Immature natural killer cell (primary cell): ENCODE results near the gene GALNT10. TPM values are rescaled to one million over a fixed set of nuclear protein-coding genes. Genes with fewer than 3 reads are reported as not detected.

ENCODE experiments used
- DNase-seq, 3 donors: peaks; one replicate each; pipeline ENCODE4 v3.0.0; 2022; ENCODE audit warnings: mixed read lengths in 1 of 3
- H3K27ac Mint-ChIP-seq, 6 donors: one replicate each; pipeline ENCODE4 v1.8.0; 2020; ENCODE audit warnings: mixed read lengths in 6 of 6, mild to moderate bottlenecking in 5 of 6, inconsistent platforms in 4 of 6, moderate library complexity in 3 of 6
- H3K27me3 Mint-ChIP-seq, 3 donors: one replicate each; pipeline ENCODE4 v1.8.0; 2020 to 2021; ENCODE audit warnings: low read depth in 3 of 3, mild to moderate bottlenecking in 3 of 3, mixed read lengths in 3 of 3, moderate library complexity in 3 of 3, inconsistent platforms in 1 of 3
- H3K36me3 Mint-ChIP-seq, 3 donors: one replicate each; pipeline ENCODE4 v1.8.0; 2020; ENCODE audit warnings: mixed read lengths in 3 of 3, inconsistent platforms in 2 of 3, mild to moderate bottlenecking in 2 of 3
- H3K4me1 Mint-ChIP-seq, 2 donors: one replicate each; pipeline ENCODE4 v1.8.0; 2020; ENCODE audit warnings: inconsistent platforms in 2 of 2, mild to moderate bottlenecking in 2 of 2, mixed read lengths in 2 of 2, moderate library complexity in 1 of 2
- H3K4me3 Mint-ChIP-seq, 5 donors: one replicate each; pipeline ENCODE4 v1.8.0; 2020; ENCODE audit warnings: mild to moderate bottlenecking in 5 of 5, mixed read lengths in 5 of 5, inconsistent platforms in 3 of 5, moderate library complexity in 3 of 5
- H3K9me3 Mint-ChIP-seq, 6 donors: one replicate each; pipeline ENCODE4 v1.8.0; 2020; ENCODE audit warnings: mild to moderate bottlenecking in 6 of 6, mixed read lengths in 6 of 6, inconsistent platforms in 4 of 6, moderate library complexity in 3 of 6
- polyA plus RNA-seq, 3 donors: library from polyadenylated mRNA; unstranded; fragments of 300-500 nt; fragmentation: Illumina TruSeq; gene quantifications; one replicate each; pipeline ENCODE4 v1.2.3, GENCODE V29; 2021

GALNT10 gene
- polyA plus RNA-seq, 3 donors from 2014 or later, result 10.4 to 42.8 (median 24.7) TPM

DNA sequence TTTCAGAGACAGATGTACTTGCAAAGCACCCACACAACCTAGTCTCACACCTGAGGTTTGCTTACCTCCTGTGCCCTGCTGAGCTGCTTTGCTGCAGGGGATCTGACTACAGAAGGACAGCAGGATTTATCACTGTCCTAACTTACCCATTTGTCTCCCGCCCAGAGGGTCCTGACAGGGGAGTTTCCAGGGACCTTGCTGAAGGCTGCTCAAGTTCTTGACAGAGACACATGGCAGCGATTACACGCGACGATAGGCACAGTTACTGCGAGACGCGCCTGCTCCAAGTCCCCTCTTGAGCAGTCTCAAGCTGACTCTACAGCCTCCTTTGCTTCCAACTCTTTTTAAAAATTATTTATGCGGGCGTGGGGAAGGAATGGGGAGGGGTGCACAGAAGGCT lies 24.6 kb upstream of the GALNT10 start:
- H3K27me3 Mint-ChIP-seq, result peaks cover 2 to 14% (median 7%) of the 10 kb centered on the region in 3 donors

DNA sequence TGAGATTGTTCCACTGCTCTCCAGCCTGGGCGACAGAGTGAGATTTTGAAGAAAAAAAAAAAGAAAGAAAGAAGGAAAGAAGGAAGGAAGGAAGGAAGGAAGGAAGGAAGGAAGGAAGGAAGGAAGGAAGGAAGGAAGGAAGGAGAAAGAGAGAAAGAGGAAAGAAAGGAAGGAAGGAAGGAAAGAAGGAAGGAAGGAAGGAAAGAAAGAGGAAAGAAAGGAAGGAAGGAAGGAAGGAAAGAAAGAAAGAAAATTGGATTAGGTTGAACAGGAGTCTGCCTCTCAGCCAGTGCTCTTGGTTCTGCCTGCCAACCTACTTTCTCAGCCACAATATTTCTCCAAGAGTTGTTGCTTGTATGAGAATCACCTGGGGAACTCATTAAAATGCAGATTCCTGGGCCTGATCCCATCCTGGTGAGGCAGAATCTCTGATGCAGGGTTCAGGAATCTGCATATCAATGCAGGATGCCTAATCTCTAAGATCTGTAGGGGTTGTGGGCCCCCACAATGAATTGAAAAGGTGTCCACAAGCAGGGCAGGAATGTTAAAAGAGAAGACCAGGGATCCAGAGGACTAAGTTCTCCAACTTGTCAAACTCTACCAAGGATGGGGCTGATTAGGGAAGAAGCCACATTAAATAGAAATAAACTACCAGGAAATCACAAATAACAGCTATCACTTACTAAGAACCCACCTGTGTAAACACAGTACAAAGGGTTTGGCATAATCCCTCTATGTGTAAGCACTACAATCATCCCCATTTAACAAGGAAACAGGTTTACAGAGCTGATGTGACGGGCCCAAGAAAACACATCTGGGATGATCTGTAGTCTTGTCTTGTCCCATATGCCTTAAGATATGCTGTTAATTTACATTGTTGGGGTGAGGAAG lies 23.4 kb upstream of the GALNT10 start:
- Mint-ChIP-seq H3K27me3 (peaks cover 2 to 14% (median 6%) of the 10 kb centered on the region in 3 donors), H3K4me3 (no peak overlapping the region), H3K36me3 (no peaks in the 10 kb centered on the region), H3K4me1 (no peaks in the 10 kb centered on the region), H3K27ac (no peak overlapping the region), H3K9me3 (no peaks in the 10 kb centered on the region)
- no peak for DNase-seq

More for the DNA sequence above, 24.6 kb upstream of the GALNT10 start:
- H3K27ac Mint-ChIP-seq, result no peak overlapping the region
- no peaks in the 10 kb centered on the region for H3K36me3 Mint-ChIP-seq
- no peak for DNase-seq
- H3K4me1 Mint-ChIP-seq, result no peaks in the 10 kb centered on the region
- H3K9me3 Mint-ChIP-seq, result no peaks in the 10 kb centered on the region
- H3K4me3 Mint-ChIP-seq, result no peak overlapping the region

DNA sequence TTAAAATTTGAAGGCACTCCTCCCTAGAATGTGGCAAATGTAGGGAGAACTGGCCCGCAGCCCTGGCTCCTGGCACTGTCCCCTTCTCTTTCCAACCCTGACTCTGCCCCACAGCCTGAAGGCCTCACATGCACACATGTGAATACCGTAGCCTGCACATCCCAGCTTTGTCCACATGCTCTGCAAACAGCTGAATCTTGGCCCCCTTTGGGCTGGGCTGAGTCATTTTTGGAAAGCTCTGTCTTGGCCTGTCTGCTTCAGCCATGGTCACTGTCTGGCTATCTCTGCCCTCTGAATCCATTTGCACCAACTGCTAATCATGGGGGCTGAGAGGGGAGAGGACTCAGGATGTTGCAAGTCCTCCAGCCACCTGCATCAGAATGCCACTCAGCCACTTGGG lies 22.1 kb upstream of the GALNT10 start:
- no peak for DNase-seq
- Mint-ChIP-seq H3K36me3 (no peaks in the 10 kb centered on the region), H3K27ac (no peak overlapping the region), H3K4me1 (no peaks in the 10 kb centered on the region), H3K27me3 (peaks cover 2 to 8% (median 6%) of the 10 kb centered on the region in 3 donors), H3K9me3 (no peaks in the 10 kb centered on the region), H3K4me3 (no peak overlapping the region)

DNA sequence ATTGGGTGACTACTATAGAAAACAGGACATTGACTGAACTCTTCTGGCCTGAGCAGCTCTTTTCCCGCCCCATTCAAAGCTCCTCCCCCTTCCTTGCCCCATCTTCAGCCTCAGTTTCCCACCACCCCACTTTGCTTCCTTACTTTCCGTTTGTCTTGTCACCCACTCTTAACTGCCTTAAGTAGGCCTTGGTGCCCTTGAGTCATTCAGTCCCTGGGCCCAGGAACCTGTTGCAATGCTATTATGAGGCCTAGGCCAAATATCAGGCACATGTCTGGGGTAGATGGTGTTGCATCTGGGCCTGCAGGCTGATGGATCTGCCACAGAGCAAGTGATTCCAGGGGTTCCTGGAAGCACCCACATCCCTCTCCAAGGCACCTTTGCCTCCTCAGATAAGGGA lies 17.7 kb upstream of the GALNT10 start:
- Mint-ChIP-seq H3K36me3 (peaks cover 0 to 3% (median 0%) of the 10 kb centered on the region in 3 donors), H3K4me1 (no peaks in the 10 kb centered on the region), H3K4me3 (no peak overlapping the region), H3K9me3 (no peaks in the 10 kb centered on the region), H3K27ac (peak overlapping the region in 1 of 6 donors; percentile 58), H3K27me3 (peaks cover 0 to 6% (median 2%) of the 10 kb centered on the region in 3 donors)
- no peak for DNase-seq

DNA sequence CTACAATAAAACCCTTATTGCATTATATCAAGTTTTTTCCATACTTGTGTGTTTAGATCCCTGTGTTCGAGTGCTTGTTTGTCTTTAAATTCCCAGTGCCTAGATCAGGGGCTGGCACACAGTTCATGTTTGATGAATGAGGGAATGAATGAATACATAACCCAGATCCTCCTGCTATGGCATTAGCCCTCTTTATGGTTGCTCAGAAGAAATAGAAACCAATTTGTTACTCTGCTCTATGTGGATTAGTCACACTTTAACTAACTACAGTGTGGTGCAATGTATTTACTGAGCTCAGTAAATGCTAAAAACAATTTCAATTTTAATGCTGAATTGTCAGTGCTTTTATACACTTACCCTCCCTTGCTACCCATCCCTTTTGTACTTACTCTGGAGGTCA lies 16.4 kb upstream of the GALNT10 start:
- H3K36me3 Mint-ChIP-seq, result peaks cover 0 to 3% (median 0%) of the 10 kb centered on the region in 3 donors
- H3K27ac Mint-ChIP-seq, result no peak overlapping the region
- H3K9me3 Mint-ChIP-seq, result no peaks in the 10 kb centered on the region
- H3K27me3 Mint-ChIP-seq, result peaks cover 2 to 7% (median 4%) of the 10 kb centered on the region in 3 donors
- no peaks in the 10 kb centered on the region for H3K4me1 Mint-ChIP-seq
- H3K4me3 Mint-ChIP-seq, result no peak overlapping the region
- DNase-seq, result no peak

DNA sequence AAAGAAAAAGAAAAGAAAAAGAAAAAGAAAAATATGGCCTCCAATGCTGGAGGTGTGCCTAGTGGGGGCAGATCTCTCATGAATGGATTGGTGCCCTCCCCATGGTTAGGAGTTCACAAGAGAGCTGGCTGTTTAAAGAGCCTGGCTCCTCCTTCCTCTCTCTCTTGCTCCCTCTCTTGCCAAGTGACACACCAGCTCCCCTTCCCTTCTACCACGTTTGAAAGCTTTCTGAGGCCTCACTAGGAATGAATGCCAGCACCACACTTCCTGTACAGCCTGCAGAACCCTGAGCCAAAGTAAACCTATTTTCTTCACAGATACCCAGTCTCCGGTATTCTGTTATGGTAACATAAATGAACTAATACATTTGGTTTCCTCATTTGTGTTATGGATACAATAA lies 14.4 kb upstream of the GALNT10 start:
- H3K27me3 Mint-ChIP-seq, result peaks cover 2 to 12% (median 2%) of the 10 kb centered on the region in 3 donors
- H3K4me1 Mint-ChIP-seq, result no peaks in the 10 kb centered on the region
- H3K4me3 Mint-ChIP-seq, result no peak overlapping the region
- peaks cover 0 to 3% (median 0%) of the 10 kb centered on the region in 3 donors for H3K36me3 Mint-ChIP-seq
- DNase-seq, result no peak
- no peak overlapping the region for H3K27ac Mint-ChIP-seq
- no peaks in the 10 kb centered on the region for H3K9me3 Mint-ChIP-seq

DNA sequence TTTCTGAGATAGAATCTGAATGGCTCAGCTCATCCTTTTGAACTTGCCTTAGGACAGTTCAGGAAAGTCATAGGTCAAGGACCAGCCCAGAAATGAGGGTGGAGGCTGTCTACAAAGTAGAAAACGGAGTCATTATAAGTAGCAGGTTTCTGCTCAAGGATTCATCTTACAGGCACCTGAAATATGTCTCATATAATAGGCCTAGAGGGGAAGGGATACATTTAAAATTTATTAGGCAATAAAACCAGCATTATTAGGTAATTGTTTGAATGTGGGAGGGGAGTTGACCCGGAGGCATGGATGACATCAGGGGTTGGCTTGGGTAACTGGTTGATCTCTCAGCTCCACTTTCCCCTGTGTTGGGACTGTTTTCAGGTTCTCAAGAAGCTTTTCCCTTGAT lies 11.9 kb upstream of the GALNT10 start:
- Mint-ChIP-seq H3K36me3 (peaks cover 0 to 3% (median 0%) of the 10 kb centered on the region in 3 donors), H3K4me3 (no peak overlapping the region), H3K27me3 (peaks cover 0 to 12% (median 4%) of the 10 kb centered on the region in 3 donors), H3K27ac (no peak overlapping the region), H3K4me1 (peaks cover 0 to 7% of the 10 kb centered on the region in 2 donors), H3K9me3 (no peaks in the 10 kb centered on the region)
- no peak for DNase-seq

DNA sequence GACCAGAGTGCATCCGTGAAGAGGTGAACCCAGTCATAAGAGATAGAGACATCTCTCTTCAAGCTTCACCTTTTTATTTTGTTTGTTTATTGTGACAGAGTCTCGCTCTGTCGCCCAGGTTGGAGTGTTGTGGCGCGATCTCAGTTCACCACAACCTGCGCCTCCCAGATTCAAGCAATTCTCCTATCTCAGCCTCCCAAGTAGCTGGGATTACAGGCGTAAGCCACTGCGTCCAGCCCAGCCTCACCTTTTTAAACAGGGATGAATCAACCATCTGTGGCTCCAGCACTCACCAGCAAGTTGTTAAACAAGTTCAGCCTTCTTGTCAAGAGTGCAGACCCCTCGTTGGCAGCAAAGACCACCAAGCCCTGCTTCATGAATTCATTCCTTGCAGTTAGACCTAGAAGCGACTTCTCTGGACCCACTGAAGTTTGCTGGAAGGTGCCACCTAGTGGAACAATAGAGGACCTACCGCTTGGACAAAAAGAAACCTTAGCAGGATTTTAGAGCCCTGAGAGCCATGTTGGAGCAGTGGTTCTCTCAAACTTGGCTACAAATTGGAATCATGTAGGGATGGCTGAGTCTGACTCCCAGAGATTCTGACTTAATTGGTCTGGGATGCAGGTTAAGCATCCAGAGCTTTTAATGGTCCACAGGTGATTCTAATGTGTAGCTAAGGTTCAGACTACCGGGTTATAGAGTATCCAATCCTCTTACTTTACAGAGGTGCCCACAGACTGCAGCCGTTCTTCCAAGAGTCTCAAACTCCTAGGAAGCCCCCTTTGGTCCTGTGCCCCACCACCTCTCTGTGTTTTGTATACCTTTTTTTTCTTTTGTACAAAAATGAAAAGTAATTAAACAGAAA lies 10.5 kb upstream of the GALNT10 start:
- H3K4me3 Mint-ChIP-seq, result no peak overlapping the region
- H3K27me3 Mint-ChIP-seq, result peaks cover 0 to 12% (median 4%) of the 10 kb centered on the region in 3 donors
- H3K27ac Mint-ChIP-seq, result peak overlapping the region in 1 of 6 donors; percentile 42
- H3K4me1 Mint-ChIP-seq, result peaks cover 0 to 7% of the 10 kb centered on the region in 2 donors
- H3K9me3 Mint-ChIP-seq, result no peaks in the 10 kb centered on the region
- no peaks in the 10 kb centered on the region for H3K36me3 Mint-ChIP-seq
- DNase-seq, result peak; percentile 38 to 49 (median 39)

DNA sequence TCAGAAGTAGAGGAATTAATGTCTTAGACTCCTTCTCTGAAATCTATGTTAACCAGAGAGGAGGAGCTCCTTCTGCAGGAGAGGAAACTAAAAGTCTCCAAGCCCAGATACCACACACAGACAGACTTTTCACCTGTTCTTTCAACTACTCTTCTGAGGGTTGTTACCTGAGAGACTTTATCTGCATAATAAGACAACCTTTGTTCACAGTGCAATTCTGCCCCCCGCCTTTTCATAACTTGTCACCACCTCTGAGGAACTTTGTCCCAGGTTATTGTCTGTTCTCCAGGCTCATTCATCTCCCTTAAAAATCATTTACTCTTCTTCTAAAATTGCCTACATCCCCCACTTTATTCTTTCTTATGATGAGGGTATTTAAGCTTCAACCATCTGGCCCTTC lies 9.4 kb upstream of the GALNT10 start:
- Mint-ChIP-seq H3K36me3 (peaks cover 0 to 2% (median 0%) of the 10 kb centered on the region in 3 donors), H3K27ac (no peak overlapping the region), H3K4me1 (peaks cover 0 to 7% of the 10 kb centered on the region in 2 donors), H3K4me3 (no peak overlapping the region), H3K9me3 (no peaks in the 10 kb centered on the region), H3K27me3 (peaks cover 0 to 12% (median 4%) of the 10 kb centered on the region in 3 donors)
- no peak for DNase-seq

DNA sequence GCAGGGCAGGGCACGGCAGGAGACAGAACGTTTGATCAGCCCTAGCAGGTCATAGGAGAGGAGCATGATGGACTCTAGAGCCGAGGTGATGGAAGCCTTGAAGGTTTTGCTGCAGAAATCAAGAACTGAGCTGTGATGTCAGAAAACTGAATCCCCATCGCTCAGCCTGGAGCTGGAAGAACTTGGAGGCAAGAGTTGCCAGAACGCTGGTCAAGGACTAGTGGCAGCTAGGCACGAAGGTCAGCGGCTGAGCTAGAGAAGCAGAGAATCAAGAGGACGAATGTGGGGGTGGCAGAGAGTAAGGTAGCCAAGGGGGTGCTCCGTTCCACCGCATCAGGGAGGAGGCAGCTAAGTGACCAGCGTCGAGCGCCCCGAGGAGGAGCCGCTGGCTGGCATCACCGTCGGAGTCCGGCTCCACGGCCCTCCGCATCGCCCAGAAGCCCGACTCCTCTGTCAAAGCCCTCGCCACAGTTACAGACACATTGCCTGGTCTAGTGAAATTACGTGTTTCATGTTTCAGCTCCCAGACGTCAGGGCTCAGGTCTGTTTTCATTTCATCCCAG lies 1.2 kb upstream of the GALNT10 start:
- no peak for DNase-seq
- Mint-ChIP-seq H3K9me3 (no peaks in the 10 kb centered on the region), H3K27ac (peak overlapping the region; percentile 71 to 94 (median 85)), H3K27me3 (peaks cover 2 to 13% (median 7%) of the 10 kb centered on the region in 3 donors), H3K4me1 (peaks cover 32 to 50% of the 10 kb centered on the region in 2 donors), H3K4me3 (peak overlapping the region; percentile 89 to 96 (median 92)), H3K36me3 (peaks cover 0 to 3% (median 0%) of the 10 kb centered on the region in 3 donors)

DNA sequence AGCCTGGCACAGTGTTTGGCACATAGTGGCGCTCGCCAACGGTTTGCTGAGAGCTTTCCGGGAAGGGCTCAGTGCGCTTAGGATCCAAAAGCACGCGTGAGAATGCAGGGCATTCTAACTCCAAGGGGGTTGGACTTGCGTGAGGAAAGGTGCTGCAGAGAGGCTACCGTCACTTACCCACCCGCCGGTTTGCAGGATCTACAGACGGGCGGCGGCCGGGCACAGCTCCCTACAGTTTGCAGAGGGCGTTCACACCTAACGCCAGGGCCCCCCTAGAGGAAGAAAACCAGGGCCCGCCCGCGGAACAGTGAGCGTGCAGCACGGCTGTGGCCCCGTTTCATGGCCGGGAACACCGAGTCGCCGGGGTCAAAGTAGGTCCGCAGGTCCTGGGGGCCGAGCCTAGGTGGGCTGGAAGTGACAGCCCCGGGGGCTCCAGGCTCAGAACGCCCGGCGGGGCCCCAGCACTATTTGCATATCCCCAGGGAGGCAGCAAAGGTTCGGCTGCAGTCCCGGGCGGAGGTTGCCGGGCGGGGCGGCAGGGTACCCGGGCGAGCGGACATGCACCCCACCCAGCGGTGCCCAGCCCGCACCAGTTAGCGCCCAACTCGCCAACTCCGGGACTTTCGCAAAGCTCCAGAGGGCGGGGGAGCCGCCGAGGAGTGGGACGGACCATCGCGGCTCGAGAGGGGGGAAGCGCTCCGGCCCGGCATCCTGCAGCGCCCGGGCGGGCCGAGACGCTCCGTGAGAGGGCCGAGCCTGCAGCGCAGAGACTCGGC lies 526 bp upstream of the GALNT10 start:
- H3K36me3 Mint-ChIP-seq, result peaks cover 0 to 3% (median 0%) of the 10 kb centered on the region in 3 donors
- peaks cover 32 to 55% of the 10 kb centered on the region in 2 donors for H3K4me1 Mint-ChIP-seq
- peaks cover 2 to 13% (median 7%) of the 10 kb centered on the region in 3 donors for H3K27me3 Mint-ChIP-seq
- peak; percentile 86 to 88 (median 88) for DNase-seq
- H3K4me3 Mint-ChIP-seq, result peak overlapping the region; percentile 89 to 96 (median 92)
- no peaks in the 10 kb centered on the region for H3K9me3 Mint-ChIP-seq
- H3K27ac Mint-ChIP-seq, result peak overlapping the region; percentile 71 to 94 (median 85)

DNA sequence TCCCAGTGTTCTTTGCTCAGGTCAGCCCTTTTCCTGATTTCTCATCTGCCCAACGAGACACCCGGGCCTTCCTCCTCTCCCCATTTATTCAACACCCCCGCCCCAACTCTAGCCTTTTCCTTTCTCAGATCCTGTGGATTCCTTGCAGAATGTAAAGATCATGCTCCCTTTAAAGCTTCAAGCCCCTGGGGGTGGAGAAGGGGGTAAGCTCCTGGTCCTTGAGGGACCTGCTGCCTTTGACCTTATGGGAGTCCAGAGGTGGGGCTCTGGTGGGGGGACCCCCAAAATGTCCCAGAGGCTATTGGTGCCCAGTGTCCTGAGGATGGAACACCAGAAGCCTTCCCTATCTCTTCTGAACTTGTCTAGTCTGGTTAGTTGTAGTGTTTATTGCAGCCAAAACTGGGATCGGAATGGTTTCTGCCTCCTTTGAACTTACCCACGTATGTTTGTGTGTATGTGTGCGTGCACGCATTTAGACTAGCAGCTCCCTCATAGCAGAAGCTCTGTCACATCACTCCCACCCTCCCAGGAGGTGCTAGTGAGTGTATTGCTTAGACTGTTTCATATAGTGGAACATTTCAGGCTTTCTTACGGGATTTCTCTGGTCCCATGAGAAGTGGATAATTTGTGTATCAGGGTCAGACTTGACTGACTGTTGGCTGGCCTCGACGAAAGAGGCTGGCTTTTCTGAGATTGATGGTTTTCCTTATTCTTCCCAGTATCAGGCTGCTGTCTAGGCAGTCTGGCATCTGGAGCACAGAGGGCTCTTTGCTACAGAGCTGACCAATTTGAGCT lies 1.1 kb downstream of the GALNT10 start:
- Mint-ChIP-seq H3K36me3 (peaks cover 0 to 9% (median 0%) of the 10 kb centered on the region in 3 donors), H3K4me1 (peaks cover 43 to 69% of the 10 kb centered on the region in 2 donors), H3K4me3 (peak overlapping the region; percentile 90 to 98 (median 96)), H3K9me3 (no peaks in the 10 kb centered on the region), H3K27me3 (peaks cover 2 to 13% (median 5%) of the 10 kb centered on the region in 3 donors), H3K27ac (peak overlapping the region; percentile 78 to 99 (median 91))
- peak in 1 of 3 donors; percentile 10 for DNase-seq
